ENCODE results near the gene HUS1B. TPM values are rescaled to one million over a fixed set of nuclear protein-coding genes. Genes with fewer than 3 reads are reported as not detected.
A peak's percentile ranks its signal among the peaks of the same experiment; 100 is the strongest.

The HUS1B gene
- total RNA-seq, 1 experiment from 2014 or later: 1.1 TPM

- TF ChIP-seq NFATC4 (CRISPR knock-in tag; IDR thresholded peaks at IDR 0.05) (no peak), ZNF396 (CRISPR knock-in tag; IDR thresholded peaks at IDR 0.05; ENCODE audit: borderline replicate concordance) (no peak), GRHL2 (CRISPR knock-in tag; IDR thresholded peaks at IDR 0.05; ENCODE audit: insufficient replicate concordance, severe bottlenecking) (no peak), SMAD3 (CRISPR knock-in tag; IDR thresholded peaks at IDR 0.05; ENCODE audit: borderline replicate concordance) (no peak), GABPB1 (CRISPR knock-in tag; IDR thresholded peaks at IDR 0.05) (no peak), ZNF416 (CRISPR knock-in tag; IDR thresholded peaks at IDR 0.05) (no peak), ZNF671 (CRISPR knock-in tag; IDR thresholded peaks at IDR 0.05) (no peak)
- ATAC-seq (peak; percentile 97), DNase-seq (ENCODE audit: low spot score) (peak; percentile 38)
- Mint-ChIP-seq H3K4me1 (peaks cover 7% of the 10 kb centered on the region), H3K9me3 (no peaks in the 10 kb centered on the region), H3K36me3 (peaks cover 41% of the 10 kb centered on the region), H3K27ac (no peak overlapping the region), H3K27me3 (ENCODE audit: low read depth) (no peaks in the 10 kb centered on the region), H3K4me3 (no peak overlapping the region)
- CTCF ChIA-PET: interaction anchor here (0.8 to 2.9 kb wide), 5 partner anchors 24 to 104 kb away, joined by 3 to 16 read pairs (median 5); no protein-coding TSS in a partner anchor
- POLR2A ChIA-PET: no interaction called here
Measured at GRCh38 chr6:617456-618100, 39.3 kb downstream of the HUS1B start.

- peaks cover 29% of the 10 kb centered on the region for H3K36me3 Mint-ChIP-seq
- no peaks in the 10 kb centered on the region for H3K27me3 Mint-ChIP-seq (ENCODE audit: low read depth)
- no peak overlapping the region for H3K27ac Mint-ChIP-seq
- ATAC-seq: no peak
- ChIA-PET POLR2A (no interaction called here), CTCF (no interaction called here)
- TF ChIP-seq ZBTB21 (CRISPR knock-in tag; IDR thresholded peaks at IDR 0.05; ENCODE audit: borderline replicate concordance) (no peak), ZNF512 (CRISPR knock-in tag; IDR thresholded peaks at IDR 0.05; ENCODE audit: borderline replicate concordance) (no peak), ZSCAN18 (CRISPR knock-in tag; IDR thresholded peaks at IDR 0.05) (no peak), MYBL2 (CRISPR knock-in tag; IDR thresholded peaks at IDR 0.05) (no peak), MLX (CRISPR knock-in tag; IDR thresholded peaks at IDR 0.05) (no peak)
- H3K4me3 Mint-ChIP-seq: no peak overlapping the region
- no peaks in the 10 kb centered on the region for H3K9me3 Mint-ChIP-seq
- H3K4me1 Mint-ChIP-seq: no peaks in the 10 kb centered on the region
- no peak for DNase-seq (ENCODE audit: low spot score)
Measured at GRCh38 chr6:613981-614380, 42.9 kb downstream of the HUS1B start.

- no peak for ATAC-seq
- TF ChIP-seq GTF2I (CRISPR knock-in tag; conservative IDR thresholded peaks at IDR 0.05) (no peak), FOXK1 (CRISPR knock-in tag; IDR thresholded peaks at IDR 0.05) (no peak), USF1 (CRISPR knock-in tag; IDR thresholded peaks at IDR 0.05) (no peak), MLX (CRISPR knock-in tag; IDR thresholded peaks at IDR 0.05) (no peak), ZNF671 (CRISPR knock-in tag; IDR thresholded peaks at IDR 0.05) (no peak), ZNF138 (CRISPR knock-in tag; conservative IDR thresholded peaks at IDR 0.05) (no peak), CBFB (CRISPR knock-in tag; IDR thresholded peaks at IDR 0.05; ENCODE audit: low read depth) (no peak), NR3C1 (CRISPR knock-in tag; conservative IDR thresholded peaks at IDR 0.05; ENCODE audit: low read depth) (no peak), ZNF512 (CRISPR knock-in tag; IDR thresholded peaks at IDR 0.05; ENCODE audit: borderline replicate concordance) (no peak), ZNF425 (CRISPR knock-in tag; conservative IDR thresholded peaks at IDR 0.05) (no peak), GABPB1 (CRISPR knock-in tag; IDR thresholded peaks at IDR 0.05) (no peak), IRF2 (CRISPR knock-in tag; IDR thresholded peaks at IDR 0.05; ENCODE audit: borderline replicate concordance, low read depth) (no peak)
Measured at GRCh38 chr6:611928-612327, 45.0 kb downstream of the HUS1B start.

More at GRCh38 chr6:611928-612327, 45.0 kb downstream of the HUS1B start:
- Mint-ChIP-seq H3K27ac (no peak overlapping the region), H3K4me1 (no peaks in the 10 kb centered on the region), H3K36me3 (peaks cover 19% of the 10 kb centered on the region), H3K27me3 (ENCODE audit: low read depth) (no peaks in the 10 kb centered on the region), H3K4me3 (no peak overlapping the region), H3K9me3 (no peaks in the 10 kb centered on the region)
- DNase-seq (ENCODE audit: low spot score): no peak
- POLR2A ChIA-PET: no interaction called here
- CTCF ChIA-PET: interaction anchor here (0.9 kb wide), 1 partner anchor 110 kb away, joined by 3 read pairs; no protein-coding TSS in a partner anchor
